ENCODE data around the gene WNK1. TPM values are rescaled to one million over a fixed set of nuclear protein-coding genes. Genes with fewer than 3 reads are reported as not detected.

The WNK1 gene
- polyA plus RNA-seq, 3 donors: 8.7 to 57.2 (median 20.9) TPM

DNA sequence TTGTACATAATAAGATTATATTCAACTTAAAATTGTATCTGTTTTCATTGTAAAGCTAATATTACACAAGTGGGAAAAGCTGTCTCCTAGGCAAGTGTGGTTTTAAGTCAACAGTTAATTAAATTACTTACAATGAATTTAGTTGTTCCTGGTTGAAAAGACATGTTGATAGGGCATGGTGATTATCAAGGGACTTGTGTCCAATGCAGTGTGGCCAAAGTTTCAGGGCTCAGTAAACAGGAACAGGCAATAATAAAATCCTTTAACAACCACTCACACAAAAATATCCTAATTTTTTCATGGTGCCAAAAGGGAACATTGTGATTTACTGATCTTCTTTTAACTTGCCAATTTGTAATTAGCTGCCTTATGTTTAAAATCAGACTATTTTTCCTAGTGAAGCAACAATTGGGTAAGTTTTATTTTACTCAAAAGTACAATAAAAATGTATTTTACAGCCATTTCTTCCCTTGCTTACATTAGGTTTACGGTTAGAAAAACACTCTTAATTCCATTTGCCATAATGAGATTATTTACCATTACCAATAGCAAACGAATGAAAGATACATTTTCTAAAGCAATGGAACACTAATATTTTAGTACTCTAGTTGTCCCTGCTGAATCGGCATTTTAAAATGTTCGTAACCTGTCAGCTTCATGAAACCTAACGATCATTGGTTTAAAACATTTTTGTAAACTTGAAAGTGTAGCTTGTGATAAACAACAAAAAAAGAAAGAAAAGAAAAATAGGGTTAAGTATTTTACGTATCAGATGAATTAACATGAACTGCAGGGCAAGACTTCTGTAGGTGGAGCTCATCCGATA is 1.8 kb upstream of the WNK1 start:
- intact Hi-C loops (cut with micrococcal nuclease): loop anchor here (5.0 to 10.0 kb wide), 6 partner anchors 54 to 244 kb away; partner anchors contain the start of gene ERC1 (in 1 of the 2)
- peaks cover 0 to 2% (median 0%) of the 10 kb centered on the region in 3 donors for H3K27me3 Mint-ChIP-seq (ENCODE audit: low read depth in 3 of 3)
- H3K27ac Mint-ChIP-seq: no peak overlapping the region
- WGBS (ENCODE audit: insufficient coverage): 7% methylated on average over 3 of the region's 7 CpGs
- H3K4me3 ChIP-seq (replicated peaks in 1 of 3; ENCODE audit: low read depth in 2 of 3, low read length in 3 of 3): peak overlapping the region; percentile 60 to 89 (median 74)
- peaks cover 15 to 30% of the 10 kb centered on the region in 2 donors for H3K4me1 ChIP-seq (ENCODE audit: control insufficient read depth in 1 of 2, insufficient read depth in 2 of 2, low read length in 2 of 2)
- peaks cover 14% of the 10 kb centered on the region for H3K4me1 Mint-ChIP-seq
- H3K9me3 Mint-ChIP-seq: no peaks in the 10 kb centered on the region
- peak overlapping the region; percentile 42 to 71 for H3K27ac ChIP-seq (ENCODE audit: low read depth in 1 of 2, low read length in 2 of 2)
- peak overlapping the region; percentile 92 for H3K4me2 ChIP-seq (replicated peaks; ENCODE audit: extremely low read depth, low read length, poor library complexity, severe bottlenecking)
- H3K27me3 ChIP-seq (ENCODE audit: control insufficient read depth in 2 of 2, insufficient read depth in 2 of 2, low read length in 2 of 2): no peaks in the 10 kb centered on the region
- no peak for DNase-seq
- TF ChIP-seq, protein P1, sequence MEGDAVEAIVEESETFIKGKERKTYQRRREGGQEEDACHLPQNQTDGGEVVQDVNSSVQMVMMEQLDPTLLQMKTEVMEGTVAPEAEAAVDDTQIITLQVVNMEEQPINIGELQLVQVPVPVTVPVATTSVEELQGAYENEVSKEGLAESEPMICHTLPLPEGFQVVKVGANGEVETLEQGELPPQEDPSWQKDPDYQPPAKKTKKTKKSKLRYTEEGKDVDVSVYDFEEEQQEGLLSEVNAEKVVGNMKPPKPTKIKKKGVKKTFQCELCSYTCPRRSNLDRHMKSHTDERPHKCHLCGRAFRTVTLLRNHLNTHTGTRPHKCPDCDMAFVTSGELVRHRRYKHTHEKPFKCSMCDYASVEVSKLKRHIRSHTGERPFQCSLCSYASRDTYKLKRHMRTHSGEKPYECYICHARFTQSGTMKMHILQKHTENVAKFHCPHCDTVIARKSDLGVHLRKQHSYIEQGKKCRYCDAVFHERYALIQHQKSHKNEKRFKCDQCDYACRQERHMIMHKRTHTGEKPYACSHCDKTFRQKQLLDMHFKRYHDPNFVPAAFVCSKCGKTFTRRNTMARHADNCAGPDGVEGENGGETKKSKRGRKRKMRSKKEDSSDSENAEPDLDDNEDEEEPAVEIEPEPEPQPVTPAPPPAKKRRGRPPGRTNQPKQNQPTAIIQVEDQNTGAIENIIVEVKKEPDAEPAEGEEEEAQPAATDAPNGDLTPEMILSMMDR (IDR thresholded peaks at IDR 0.05): no peak
- no peak overlapping the region for H3K4me3 Mint-ChIP-seq
- peak overlapping the region; percentile 27 for H3K9ac ChIP-seq (ENCODE audit: insufficient read depth, low read length, poor library complexity, severe bottlenecking)
- H3K9me3 ChIP-seq (replicated peaks in 1 of 2; ENCODE audit: control insufficient read depth in 1 of 2, insufficient read depth in 1 of 2, low read length in 2 of 2): no peaks in the 10 kb centered on the region
- no peaks in the 10 kb centered on the region for H3K36me3 ChIP-seq (replicated peaks in 1 of 2; ENCODE audit: control insufficient read depth in 1 of 2, insufficient read depth in 2 of 2, low read length in 2 of 2)
- peaks cover 32% of the 10 kb centered on the region for H3K79me2 ChIP-seq (ENCODE audit: insufficient read depth, low read length)
- H4K20me1 ChIP-seq (ENCODE audit: insufficient read depth, low read length): peaks cover 26% of the 10 kb centered on the region
- H2AFZ ChIP-seq (ENCODE audit: insufficient read depth, low read depth, low read length, poor library complexity, severe bottlenecking): peak overlapping the region; percentile 81
- H3K36me3 Mint-ChIP-seq: no peaks in the 10 kb centered on the region

GRCh38 chr12:751192-751998 is 984 bp upstream of the WNK1 start:
- WGBS (ENCODE audit: insufficient coverage): 0% methylated on average over 31 of the region's 42 CpGs
- DNase-seq: peak; percentile 89 to 95 (median 92)
- Histone ChIP-seq H3K9ac (ENCODE audit: insufficient read depth, low read length, poor library complexity, severe bottlenecking) (peak overlapping the region; percentile 27), H3K4me2 (replicated peaks; ENCODE audit: extremely low read depth, low read length, poor library complexity, severe bottlenecking) (peak overlapping the region; percentile 92), H3K9me3 (replicated peaks in 1 of 2; ENCODE audit: control insufficient read depth in 1 of 2, insufficient read depth in 1 of 2, low read length in 2 of 2) (no peaks in the 10 kb centered on the region), H3K27ac (ENCODE audit: low read depth in 1 of 2, low read length in 2 of 2) (peak overlapping the region; percentile 42 to 71), H2AFZ (ENCODE audit: insufficient read depth, low read depth, low read length, poor library complexity, severe bottlenecking) (peak overlapping the region; percentile 81), H3K4me1 (ENCODE audit: control insufficient read depth in 1 of 2, insufficient read depth in 2 of 2, low read length in 2 of 2) (peaks cover 19 to 39% of the 10 kb centered on the region in 2 donors), H4K20me1 (ENCODE audit: insufficient read depth, low read length) (peaks cover 34% of the 10 kb centered on the region), H3K27me3 (ENCODE audit: control insufficient read depth in 2 of 2, insufficient read depth in 2 of 2, low read length in 2 of 2) (no peaks in the 10 kb centered on the region), H3K36me3 (replicated peaks in 1 of 2; ENCODE audit: control insufficient read depth in 1 of 2, insufficient read depth in 2 of 2, low read length in 2 of 2) (no peaks in the 10 kb centered on the region), H3K4me3 (replicated peaks in 1 of 3; ENCODE audit: low read depth in 2 of 3, low read length in 3 of 3) (peak overlapping the region; percentile 60 to 89 (median 74)), H3K79me2 (ENCODE audit: insufficient read depth, low read length) (peaks cover 40% of the 10 kb centered on the region)
- intact Hi-C loops (cut with micrococcal nuclease): loop anchor here (5.0 to 10.0 kb wide), 6 partner anchors 53 to 243 kb away; partner anchors contain the start of gene ERC1 (in 1 of the 2)
- Mint-ChIP-seq H3K4me3 (no peak overlapping the region), H3K9me3 (no peaks in the 10 kb centered on the region), H3K4me1 (peaks cover 22% of the 10 kb centered on the region), H3K27ac (no peak overlapping the region), H3K27me3 (ENCODE audit: low read depth in 3 of 3) (peaks cover 0 to 2% (median 0%) of the 10 kb centered on the region in 3 donors), H3K36me3 (no peaks in the 10 kb centered on the region)
- TF ChIP-seq, protein P1 (IDR thresholded peaks at IDR 0.05): peak; percentile 68
